SK-N-MC (cell line): Measurements from ENCODE around the gene PLGRKT.

Experiments
- EZH2 ChIP-seq: fragments of 200-600 bp; sonication (generic); IDR thresholded peaks from one replicate; pipeline ENCODE4 v1.6.1; 2017; ENCODE audit warnings: antibody characterized with exemption
- FOXP2 ChIP-seq: optimal IDR thresholded peaks from 2 replicates; pipeline ENCODE3; 2011; ENCODE audit warnings: mild to moderate bottlenecking, moderate library complexity; ENCODE audit not compliant: insufficient read depth; ENCODE audit errors: extremely low read length, control extremely low read depth
- POLR2AphosphoS5 ChIP-seq: IDR thresholded peaks from 2 replicates; pipeline ENCODE4 v1.6.1; 2012; ENCODE audit warnings: mild to moderate bottlenecking, low read depth, low read length, borderline replicate concordance

DNA sequence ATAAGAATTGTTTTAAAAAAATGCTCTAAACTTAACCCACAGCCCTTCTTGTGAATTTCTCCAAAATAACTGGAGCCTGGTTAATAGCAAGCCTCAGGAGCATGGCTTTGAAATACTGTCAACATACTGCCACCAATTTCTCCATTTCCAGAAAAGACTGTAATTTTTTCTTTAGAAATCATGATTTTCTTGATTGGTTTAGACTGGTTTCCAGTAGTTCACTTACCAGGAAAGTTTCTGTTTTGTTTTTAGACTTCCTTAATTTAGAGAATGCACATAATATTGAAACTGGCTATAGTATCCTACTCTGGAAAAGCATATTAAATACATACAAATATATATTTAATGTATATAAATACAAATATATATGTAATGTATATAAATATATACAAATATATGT is 8.2 kb upstream of the PLGRKT start:
- TF ChIP-seq EZH2: no peak
- no peak for TF ChIP-seq POLR2AphosphoS5
- TF ChIP-seq FOXP2: no peak
